Activated CD4-positive, CD25-positive, alpha-beta regulatory T cell (primary cell): Measurements from ENCODE around the gene FRAS1.

ENCODE experiments used
- DNase-seq, 4 experiments: peaks; one replicate each; lab custom pipeline; 2025; lab: John Stamatoyannopoulos, UW

Gene FRAS1

DNA sequence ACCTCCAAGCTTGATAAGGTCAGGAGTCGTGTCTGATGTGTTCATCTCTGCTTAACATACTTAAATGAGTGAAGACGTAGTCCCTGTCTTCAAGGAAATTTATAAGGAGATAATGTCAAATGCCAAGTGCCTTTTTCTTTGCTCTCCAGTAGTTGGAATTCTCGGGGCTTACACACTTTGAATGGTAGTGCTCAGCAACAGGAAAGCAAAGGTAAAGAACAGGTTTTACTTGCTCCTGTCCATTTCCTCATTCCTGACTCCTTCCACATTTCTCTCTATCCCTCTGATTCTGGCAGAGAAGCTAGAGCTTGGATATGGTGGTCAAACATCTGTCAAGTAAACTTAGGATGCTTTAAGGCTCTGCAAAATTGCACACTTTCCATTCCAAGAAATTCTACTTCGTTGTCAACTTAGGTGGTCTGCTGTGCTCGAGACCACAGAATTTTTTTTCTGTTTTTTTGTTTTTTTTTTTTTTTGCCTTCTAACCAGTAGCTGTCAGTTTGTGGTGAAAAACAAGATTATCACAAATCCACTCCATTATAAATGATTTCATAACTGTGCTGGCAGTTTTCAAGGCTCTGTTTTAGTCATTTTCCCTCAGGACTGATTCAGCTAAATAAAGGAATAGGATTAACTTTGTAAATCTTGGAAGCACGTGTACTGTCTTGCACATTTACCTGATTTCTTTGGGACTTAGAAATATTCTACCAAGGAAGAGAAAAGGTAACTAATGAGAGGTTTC is 313.7 kb downstream of the FRAS1 start:
- no peak for DNase-seq

DNA sequence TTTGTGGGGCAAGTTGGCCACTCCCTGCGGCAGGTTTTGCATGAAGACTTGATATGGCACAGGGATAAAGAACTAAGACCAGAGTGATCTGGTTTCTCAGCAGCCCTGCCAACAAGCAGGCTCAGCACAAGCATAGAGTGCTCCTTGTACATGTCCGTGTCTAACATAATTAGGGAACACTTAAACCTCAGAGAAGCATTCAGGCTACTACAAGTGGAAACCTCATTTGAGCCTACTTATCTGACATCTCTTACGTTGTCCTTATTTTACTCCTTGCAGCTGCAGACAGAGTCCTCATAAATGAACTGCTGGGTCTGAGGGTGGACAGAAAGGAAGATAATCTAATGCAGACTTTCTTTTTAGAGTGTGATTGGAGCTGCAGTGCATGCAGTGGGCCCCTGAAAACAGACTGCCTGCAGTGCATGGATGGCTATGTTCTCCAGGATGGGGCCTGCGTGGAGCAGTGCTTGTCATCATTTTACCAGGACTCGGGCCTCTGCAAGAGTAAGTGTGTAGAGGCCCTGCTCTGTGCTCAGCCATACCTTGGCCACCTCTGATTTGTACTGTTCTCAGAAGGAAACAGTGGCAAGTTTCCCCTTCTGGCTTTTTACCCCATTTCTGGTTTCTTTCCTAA is 315.3 kb downstream of the FRAS1 start:
- DNase-seq = no peak

GRCh38 chr4:78377555-78377954 is 320.4 kb downstream of the FRAS1 start:
- DNase-seq = no peak

GRCh38 chr4:78379040-78379439 is 321.9 kb downstream of the FRAS1 start:
- DNase-seq = no peak

- no peak for DNase-seq
Observed at GRCh38 chr4:78379991-78380729, 323.0 kb downstream of the FRAS1 start.

- no peak for DNase-seq
Observed at GRCh38 chr4:78386679-78387078, 329.6 kb downstream of the FRAS1 start.

- no peak for DNase-seq
Observed at GRCh38 chr4:78395642-78396041, 338.5 kb downstream of the FRAS1 start.

- DNase-seq = no peak
Observed at GRCh38 chr4:78396613-78397291, 339.6 kb downstream of the FRAS1 start.

GRCh38 chr4:78397292-78397630 is 340.1 kb downstream of the FRAS1 start:
- no peak for DNase-seq

- no peak for DNase-seq
Observed at GRCh38 chr4:78409612-78410202, 352.6 kb downstream of the FRAS1 start.

DNA sequence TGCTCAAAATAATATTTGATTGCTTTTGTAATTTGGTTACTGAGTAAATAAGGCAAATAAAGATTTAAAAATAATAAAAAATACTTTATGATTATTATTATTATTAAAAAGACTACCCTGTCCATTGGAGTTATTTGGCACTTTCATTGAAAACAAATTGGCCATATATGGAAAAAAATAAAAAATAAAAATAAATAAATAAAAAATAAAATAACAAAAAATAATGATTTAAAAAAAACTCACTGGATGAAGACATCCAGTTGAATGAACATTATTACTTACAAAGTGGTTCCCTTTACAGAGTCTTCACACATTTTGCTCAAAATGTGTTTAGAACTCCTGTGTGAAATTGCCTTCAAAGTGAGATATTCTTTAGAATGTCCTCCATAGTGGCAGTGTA is 353.1 kb downstream of the FRAS1 start:
- DNase-seq = no peak

GRCh38 chr4:78410676-78411075 is 353.6 kb downstream of the FRAS1 start:
- no peak for DNase-seq

GRCh38 chr4:78414116-78414515 is 357.0 kb downstream of the FRAS1 start:
- DNase-seq = no peak

DNA sequence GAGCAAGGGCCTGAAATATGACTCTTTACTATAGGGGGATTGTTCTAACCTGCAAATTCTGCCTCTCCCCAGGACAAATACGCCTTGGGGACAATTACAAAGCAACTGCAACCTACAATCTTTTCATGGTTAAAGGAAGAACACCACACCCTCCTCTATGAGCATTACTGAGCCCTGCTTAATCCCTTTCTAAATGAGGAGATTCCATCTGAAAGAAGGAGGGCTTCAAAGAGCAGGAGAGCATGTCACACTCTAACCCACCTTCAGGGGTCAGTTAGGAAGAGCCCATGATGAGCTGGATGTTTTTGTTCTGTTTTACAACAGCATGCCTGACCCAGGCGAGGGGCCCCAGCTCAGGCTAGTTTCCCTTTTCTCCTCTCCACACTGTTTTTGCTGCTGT is 360.5 kb downstream of the FRAS1 start:
- no peak for DNase-seq

DNA sequence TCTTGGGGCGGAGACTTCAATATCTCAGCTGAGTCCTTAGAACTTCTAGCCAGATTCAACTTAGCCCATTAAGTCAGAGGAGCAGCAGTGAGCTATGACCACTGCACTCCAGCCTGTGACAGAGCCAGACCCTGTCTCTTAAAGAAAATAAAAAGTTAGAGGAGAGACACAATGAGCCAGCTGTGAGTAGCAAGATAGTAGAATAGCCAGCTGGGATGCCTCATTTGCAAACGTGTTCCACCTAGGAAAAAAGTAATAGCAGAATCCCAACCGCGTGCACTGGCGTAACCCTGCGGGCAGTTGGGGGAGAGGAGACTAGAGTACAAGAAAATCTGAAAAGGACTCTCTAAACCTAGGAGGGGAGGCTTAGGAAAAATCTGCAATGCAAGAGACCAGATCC is 361.3 kb downstream of the FRAS1 start:
- no peak for DNase-seq

DNA sequence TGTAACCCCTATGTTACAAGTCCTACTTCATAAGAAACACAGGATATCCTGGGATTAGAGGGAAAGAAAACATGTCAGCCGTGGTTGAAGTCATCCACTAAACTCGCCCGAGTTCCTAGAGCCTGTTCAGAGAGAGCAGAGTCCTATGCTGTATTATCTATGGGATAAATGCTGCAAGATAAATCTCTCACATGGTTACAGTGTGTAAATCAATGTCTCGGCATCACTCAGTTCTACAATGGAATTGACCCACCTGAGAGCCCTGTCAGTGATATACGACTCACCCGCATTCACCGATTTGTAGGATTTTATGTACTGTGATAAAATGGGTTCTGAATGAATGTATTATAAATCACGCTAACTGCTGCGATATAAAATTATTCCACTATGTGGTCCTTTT is 366.7 kb downstream of the FRAS1 start:
- no peak for DNase-seq

DNA sequence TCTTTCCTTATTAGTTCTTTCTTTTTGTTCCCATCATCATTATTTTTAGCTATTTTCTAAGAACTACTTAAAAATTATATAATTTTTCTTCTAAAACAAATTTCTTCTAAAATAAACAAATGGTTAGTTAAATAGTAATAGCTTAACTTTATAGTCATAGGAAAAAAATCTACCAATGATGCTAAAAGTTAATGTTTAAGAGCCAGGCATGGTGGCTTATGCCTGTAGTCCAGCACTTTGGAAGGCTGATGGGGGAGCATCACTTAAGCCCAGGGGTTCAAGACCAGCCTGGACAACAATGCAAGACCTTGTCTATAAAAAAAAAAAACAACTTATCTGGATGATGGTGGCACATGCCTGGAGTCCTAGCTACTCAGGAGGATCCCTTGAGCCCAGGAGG is 367.3 kb downstream of the FRAS1 start:
- no peak for DNase-seq

DNA sequence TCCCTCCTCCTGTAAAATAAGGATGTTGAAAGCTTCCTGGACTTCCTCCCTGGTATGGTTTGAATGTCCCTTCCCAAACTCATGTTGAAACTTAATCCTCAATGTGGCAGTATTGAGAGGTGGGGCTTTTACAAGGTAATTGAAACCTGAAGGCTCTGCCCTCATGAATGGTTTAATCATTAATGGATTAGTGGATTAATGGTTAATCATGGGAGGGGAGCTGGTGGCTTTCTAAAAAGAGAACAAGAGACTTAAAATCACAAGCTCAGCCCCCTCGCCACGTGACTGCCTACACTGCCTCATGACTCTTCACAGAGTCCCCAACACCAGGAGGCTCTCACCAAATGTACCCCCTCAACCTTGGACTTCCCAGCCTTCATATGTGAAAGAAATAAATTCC is 369.8 kb downstream of the FRAS1 start:
- no peak for DNase-seq

DNA sequence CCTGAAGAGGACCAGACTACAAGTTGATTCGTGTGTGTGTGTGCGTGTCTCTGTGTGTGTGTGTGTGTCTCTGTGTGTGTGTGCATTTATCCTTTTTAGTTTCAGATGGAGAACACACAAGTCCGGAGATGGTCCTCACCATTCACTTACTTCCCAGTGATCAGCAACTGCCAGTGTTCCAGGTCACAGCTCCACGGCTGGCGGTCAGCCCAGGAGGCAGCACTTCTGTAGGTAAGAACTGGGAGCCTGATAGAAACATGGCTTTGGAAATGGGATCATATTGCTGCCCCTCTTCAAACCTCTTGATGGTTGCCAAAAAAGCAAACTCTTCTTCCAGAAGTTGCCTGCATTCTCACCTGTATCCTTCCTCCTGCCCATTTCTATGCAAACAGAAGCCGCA is 371.9 kb downstream of the FRAS1 start:
- DNase-seq = no peak

DNA sequence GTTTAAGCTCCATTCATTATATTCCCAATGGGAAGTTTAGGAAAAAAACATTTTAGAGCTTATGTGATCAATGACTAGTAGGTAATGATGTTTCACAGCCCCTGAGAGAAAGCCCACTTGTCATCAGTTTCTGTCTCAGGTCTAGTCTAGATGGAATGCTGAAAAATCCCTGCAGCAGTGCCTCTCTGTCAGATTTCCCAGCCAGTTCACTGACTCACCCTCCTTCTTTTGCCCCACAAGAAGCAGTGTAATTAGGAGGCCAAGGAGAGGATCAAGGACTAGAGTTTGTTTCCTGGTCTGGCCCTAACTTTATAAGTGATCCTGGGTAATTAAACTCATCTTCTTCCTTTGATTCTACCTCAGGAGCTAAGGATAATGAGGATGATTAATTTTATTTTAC is 375.8 kb downstream of the FRAS1 start:
- no peak for DNase-seq

DNA sequence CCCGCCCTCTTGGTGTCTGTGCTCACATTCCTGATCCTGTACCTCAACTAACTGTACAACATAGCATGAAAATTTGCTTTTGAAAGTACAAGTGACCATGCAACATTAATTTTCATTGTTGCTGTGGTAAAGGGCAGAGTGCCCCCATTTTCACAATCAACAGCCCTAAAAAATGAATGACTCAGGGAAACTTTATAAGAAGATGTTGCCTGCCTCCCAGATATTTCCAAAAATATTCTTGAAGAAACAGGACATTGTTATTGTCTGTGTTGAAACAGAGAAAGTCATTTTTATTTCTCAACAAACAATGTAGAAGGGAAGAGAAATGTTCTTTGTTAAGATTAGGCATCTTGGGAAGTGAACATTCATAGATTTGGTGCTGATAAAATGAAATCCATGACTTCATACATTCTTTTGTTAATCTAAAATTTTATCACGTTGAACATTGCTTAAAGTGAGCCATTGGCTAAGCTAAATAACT is 380.5 kb downstream of the FRAS1 start:
- DNase-seq = no peak

- DNase-seq = no peak
Observed at GRCh38 chr4:78439328-78439727, 382.2 kb downstream of the FRAS1 start.
